GM19467 (cell line): Measurements from ENCODE around the gene LRFN4.
A peak's percentile ranks its signal among the peaks of the same experiment; 100 is the strongest.

Source experiments
- ATAC-seq: cut with Tn5 transposase; IDR thresholded peaks from one replicate; pipeline ENCODE4 v1.9.1; 2021; ENCODE audit warnings: mild to moderate bottlenecking, moderate library complexity; ENCODE audit not compliant: unreplicated experiment

Gene LRFN4

GRCh38 chr11:66845143-66845875 lies 11.6 kb upstream of the LRFN4 start:
- no peak for ATAC-seq

GRCh38 chr11:66845876-66846212 lies 11.0 kb upstream of the LRFN4 start:
- ATAC-seq: no peak

DNA sequence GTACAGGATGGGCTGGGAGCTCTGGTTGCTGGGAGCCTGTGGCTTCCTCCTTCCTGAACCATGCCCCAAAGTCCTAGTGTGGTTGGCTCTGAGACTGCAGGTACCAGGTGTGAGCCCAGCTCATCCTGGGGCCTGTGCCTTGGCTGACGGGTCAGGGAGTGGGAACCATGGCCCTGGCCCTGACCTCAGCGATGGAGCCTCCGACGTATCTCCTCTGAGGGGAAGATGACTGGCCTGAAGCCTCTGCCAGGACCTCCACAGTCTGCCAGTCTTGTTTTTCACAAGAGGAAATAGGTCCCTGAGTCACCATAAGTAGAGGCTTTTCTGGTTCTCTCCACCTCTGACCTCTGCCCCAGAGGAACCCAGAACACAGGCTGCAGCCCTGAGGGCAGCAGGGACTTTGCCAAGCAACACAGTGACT lies 10.2 kb upstream of the LRFN4 start:
- no peak for ATAC-seq

DNA sequence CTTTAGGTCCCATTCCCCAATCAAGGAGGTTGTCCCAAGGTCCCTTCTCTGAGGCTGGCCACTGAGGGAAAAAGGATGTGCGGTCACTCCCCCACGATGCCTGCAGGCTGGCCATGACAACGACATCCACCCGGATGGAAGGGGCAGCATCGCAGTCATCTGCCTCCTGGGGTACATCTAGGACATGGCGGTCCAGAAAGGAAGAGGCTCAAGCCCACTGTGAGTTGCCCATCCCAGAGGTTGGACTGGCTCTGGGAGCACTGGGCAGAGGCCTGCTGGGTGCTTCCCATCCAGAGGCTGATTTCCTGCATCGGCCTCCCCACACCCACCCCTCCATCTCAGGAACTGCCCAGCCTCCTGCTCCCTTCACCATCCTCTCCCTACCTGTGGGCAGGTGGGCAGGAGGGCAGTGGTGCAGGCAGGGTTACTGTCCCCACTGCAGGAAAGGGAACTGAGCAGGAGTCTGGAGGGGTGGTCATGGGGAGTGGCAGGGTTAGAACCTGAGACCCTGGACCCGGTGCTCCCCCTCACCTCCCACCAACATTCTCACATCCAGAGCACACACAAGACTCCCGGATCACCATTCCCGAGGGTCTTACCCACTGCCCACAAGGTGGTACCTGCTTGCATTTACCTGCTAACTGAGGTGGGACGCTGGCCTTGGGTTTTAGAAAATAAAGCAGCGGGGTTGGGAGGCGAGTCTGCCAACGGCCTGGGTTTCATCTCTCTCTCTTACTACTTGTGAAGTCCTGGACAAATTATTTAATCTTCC lies 9.2 kb upstream of the LRFN4 start:
- no peak for ATAC-seq

DNA sequence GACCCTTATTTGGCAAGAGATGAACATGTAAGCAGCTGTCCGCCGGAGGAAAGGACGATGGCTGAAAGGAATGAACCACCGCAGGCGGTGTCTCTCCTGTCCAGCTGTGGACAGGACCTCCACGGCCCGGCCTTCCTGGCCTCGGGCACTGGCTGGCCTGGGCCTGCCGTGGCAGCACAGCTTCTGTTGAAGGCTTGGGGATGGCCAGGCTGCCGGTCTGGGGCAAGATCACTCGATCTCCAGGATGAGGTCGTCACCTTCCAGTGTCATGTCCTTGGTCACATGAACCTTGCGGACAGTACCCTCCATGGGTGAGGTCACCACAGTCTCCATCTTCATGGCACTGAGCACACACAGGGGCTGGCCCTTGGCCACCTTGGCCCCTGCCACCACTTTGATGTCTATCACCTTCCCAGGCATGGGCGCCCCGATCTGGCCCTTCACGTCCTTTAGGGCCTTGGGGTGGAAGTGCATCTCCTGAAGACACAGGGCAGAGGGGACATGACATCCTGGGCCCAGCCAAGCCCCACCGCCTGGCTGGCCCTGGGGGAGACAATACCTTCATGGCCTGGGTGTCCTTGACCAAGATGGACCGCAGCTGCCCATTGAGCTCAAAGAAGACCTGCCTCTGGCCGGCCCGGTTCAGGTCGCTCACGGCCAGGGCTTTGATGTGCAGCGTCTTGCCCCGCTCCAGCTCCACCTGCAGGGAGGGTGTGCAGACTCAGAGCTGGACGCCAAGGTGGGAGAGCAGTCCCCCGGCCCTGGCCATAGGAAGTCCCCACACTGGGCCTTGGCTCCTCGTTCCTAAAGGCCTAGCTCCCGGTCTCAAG lies 8.0 kb upstream of the LRFN4 start:
- ATAC-seq: no peak

DNA sequence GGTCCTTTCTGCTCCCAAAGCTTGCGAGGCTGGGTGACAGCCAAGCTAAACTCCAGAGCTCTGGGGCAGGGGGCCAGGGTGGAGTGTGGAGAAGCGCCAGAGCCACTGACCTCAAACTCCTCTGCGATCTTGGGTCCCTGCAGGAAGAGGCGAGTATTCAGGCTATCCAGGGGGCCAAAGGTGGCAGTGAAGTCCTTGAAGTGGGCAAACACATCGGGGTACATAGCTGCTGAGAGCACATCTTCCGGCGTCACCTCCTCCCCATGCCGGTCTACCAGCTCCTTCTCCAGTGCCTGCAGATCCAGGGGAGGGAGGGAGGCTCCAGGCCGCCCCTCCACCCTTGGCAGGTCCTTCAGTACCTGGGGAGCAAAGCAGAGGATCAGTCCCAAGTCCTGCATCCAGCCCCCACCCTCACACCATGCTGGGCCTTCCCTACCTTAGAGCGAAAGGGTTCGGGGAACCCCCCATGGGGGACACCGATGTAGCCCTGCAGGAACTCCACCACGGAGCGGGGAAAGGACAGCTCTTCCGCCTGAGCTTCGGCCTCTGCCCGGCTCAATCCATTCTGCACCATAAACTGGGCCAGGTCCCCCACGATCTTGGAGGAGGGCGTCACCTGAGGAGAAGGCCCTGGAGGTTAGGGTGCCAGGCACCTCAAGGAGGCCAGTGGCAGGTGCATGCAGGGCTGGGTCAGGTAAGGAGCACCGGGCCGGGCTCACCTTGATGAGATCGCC lies 7.2 kb upstream of the LRFN4 start:
- no peak for ATAC-seq

GRCh38 chr11:66850235-66850587 lies 6.7 kb upstream of the LRFN4 start:
- ATAC-seq: no peak

DNA sequence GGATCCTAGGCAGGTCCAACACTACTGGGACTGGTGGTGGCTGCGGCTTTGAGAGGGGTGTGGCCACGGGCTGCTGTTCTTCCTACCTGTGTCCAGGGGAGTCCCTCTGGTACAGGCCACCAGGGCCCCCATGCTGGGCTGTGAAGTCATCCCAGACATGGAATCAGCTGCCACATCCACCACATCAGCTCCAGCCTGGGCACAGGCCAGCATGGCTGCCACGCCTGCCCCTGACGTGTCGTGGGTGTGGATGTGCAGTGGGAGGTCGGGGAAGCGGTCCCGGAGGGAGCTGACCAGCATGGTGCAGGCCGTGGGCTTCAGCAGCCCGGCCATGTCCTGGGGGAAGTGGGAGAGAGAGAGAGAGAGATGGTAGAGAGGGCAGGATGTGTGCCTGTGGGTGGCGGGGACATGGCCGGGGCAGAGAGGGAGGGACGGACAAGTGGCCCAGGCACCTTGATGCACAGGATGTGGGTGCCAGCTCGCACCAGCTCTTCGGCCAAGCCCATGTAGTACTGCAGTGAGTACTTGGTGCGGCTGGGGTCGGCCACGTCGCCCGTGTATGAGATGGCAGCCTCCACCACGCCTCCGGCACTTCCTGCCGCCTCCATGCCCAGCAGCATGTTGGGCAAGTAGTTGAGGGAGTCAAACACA lies 6.2 kb upstream of the LRFN4 start:
- ATAC-seq: no peak

DNA sequence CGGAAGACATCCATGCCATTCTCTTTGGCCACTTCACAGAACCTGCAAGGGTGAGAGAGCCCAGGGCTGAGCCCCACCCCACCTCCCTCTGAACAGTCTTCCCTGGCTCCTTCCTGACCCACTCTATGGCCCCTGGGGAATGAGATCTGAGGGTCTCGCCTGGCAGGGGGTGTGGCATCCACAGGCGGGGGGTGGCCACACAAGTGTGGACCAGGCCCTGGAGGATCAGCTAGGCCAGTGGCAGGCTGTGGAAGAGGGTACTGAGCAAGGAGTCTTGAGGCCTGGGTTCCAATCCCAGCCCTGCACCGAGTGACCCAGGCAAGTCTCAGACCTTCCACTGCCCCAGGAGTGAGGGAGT lies 5.6 kb upstream of the LRFN4 start:
- no peak for ATAC-seq

DNA sequence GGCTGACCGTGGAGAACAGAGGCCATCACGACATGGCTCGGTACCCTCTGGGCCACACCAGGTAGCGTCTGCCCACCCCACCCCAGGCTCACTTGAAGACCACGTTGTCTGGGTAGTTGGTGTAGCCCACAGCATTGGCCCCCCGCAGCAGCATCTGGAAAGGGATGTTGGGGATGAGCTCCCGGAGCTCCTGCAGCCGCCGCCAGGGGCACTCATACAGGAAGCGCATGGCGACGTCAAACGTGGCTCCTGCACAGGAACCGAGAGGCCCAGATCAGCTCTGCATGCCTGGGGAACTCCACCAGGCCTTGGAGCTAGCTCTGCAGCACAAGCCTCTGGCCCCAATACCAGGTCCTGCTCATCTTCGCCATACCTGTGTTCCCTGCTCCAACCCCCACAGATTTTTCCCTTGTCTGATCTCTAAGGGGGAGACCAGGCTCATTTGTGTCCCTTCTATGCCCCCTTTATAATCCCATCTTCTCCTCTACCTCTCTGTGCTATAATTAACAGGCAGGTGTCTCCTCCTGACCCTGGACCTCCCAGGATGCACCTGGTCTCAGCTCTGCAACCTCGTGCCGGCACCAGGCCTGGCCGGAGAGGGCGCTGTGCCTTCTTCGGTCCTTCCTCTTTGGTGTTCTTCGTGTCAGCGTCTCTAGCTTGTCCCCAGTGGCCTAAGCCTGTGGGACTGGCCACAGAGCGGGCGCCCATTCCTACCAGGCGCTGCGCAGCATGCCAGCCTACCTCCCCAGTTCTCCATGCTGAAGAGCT lies 5.0 kb upstream of the LRFN4 start:
- ATAC-seq: no peak

GRCh38 chr11:66852466-66853241 lies 4.2 kb upstream of the LRFN4 start:
- ATAC-seq: no peak

DNA sequence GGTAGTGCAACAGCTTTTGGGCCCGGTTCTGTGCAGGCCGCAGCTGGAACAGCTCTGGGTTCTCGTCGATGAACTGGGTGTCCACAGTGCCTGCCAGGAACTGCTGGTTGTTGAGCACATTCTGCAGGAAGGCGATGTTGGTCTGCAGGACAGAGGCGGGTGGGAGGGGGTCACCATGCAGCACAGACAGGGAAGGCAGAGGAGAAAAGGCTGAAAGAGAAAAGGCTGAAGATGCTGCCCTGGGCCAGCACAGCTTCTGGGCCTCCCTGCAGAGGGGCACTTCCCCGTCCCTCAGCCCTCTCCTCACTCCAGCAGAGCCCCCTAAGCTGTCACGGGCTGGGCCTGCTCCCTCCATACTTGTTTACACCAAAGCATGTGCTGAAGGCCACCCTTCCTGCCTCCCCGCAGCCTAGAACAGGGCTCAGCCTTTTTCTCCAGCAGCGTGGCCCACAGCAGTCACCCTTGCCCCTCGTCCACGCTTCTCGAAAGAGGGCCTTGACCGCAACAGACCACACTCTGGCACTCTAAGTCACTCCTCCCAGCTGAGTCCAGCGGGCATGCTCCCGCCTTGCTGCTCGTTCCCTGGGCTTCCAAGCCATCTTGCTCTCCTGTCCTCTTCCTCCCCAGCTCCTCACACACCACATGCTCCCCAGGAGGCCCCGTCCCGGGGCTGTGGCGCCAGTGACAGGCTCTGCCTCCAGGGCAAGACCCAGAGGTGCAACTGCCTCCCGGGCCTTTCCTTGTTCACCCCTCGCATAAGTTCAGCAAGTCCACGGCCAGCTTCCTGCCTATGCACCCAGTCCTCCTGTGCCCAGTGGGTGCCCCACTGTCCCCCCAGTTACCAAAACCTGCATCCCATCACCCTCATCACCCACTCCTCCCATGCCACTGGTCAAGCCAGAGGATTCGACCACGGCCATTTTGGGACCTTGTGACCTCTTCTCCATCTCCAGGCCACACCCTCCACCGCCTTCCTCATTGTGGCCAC lies 3.3 kb upstream of the LRFN4 start:
- no peak for ATAC-seq

GRCh38 chr11:66854231-66854661 lies 2.6 kb upstream of the LRFN4 start:
- no peak for ATAC-seq

- ATAC-seq: no peak
Measured at GRCh38 chr11:66854729-66855211, 2.1 kb upstream of the LRFN4 start.

- ATAC-seq: peak; percentile 66
Measured at GRCh38 chr11:66855574-66856495, 1.0 kb upstream of the LRFN4 start.

- no peak for ATAC-seq
Measured at GRCh38 chr11:66857234-66857926, 516 bp downstream of the LRFN4 start.
